Measurements from ENCODE around the gene AHNAK.
"Not testable (repeated sequence)": the region's sequence is repeated elsewhere in the genome, so short reads cannot be mapped to it uniquely, and the experiment has no call there.

The AHNAK gene

GRCh38 chr11:62546244-62546928 is at the start of gene AHNAK:
AHNAK (minus strand) TSS chr11:62546806; CDS start chr11:62536098, 10,708 bp downstream.
- Histone ChIP-seq H3K9ac (ENCODE audit: low read length) (peak within 1 kb of the TSS; percentile 98), H3K36me3 (ENCODE audit: control insufficient read depth, insufficient read depth, low read length) (no peaks in the 10 kb centered on the region), H3K4me3 (ENCODE audit: low read length) (peak within 1 kb of the TSS; percentile 95), H3K9me3 (ENCODE audit: control insufficient read depth, low read length) (no peaks in the 10 kb centered on the region), H3K4me1 (ENCODE audit: control insufficient read depth, insufficient read depth, low read length) (peaks cover 71% of the 10 kb centered on the region), H3K27me3 (ENCODE audit: control insufficient read depth, insufficient read depth, low read length) (no peaks in the 10 kb centered on the region)

- no peak overlapping the region for H3K9ac ChIP-seq (ENCODE audit: low read length)
- H3K4me3 ChIP-seq (ENCODE audit: low read length): no peak overlapping the region
- H3K27me3 ChIP-seq (ENCODE audit: control insufficient read depth, insufficient read depth, low read length): no peaks in the 10 kb centered on the region
- H3K4me1 ChIP-seq (ENCODE audit: control insufficient read depth, insufficient read depth, low read length): peaks cover 31% of the 10 kb centered on the region
- H3K9me3 ChIP-seq (ENCODE audit: control insufficient read depth, low read length): no peaks in the 10 kb centered on the region
- H3K36me3 ChIP-seq (ENCODE audit: control insufficient read depth, insufficient read depth, low read length): peaks cover 21% of the 10 kb centered on the region
Measured at GRCh38 chr11:62595124-62595523, 48.5 kb upstream of the AHNAK start.

- no peaks in the 10 kb centered on the region for H3K9me3 ChIP-seq (ENCODE audit: control insufficient read depth, low read length)
- peaks cover 22% of the 10 kb centered on the region for H3K4me1 ChIP-seq (ENCODE audit: control insufficient read depth, insufficient read depth, low read length)
- H3K4me3 ChIP-seq (ENCODE audit: low read length): no peak overlapping the region
- peaks cover 21% of the 10 kb centered on the region for H3K36me3 ChIP-seq (ENCODE audit: control insufficient read depth, insufficient read depth, low read length)
- no peak overlapping the region for H3K9ac ChIP-seq (ENCODE audit: low read length)
- no peaks in the 10 kb centered on the region for H3K27me3 ChIP-seq (ENCODE audit: control insufficient read depth, insufficient read depth, low read length)
Measured at GRCh38 chr11:62593434-62594044, 46.9 kb upstream of the AHNAK start.

- H3K9ac ChIP-seq (ENCODE audit: low read length): no peak overlapping the region
- H3K9me3 ChIP-seq (ENCODE audit: control insufficient read depth, low read length): no peaks in the 10 kb centered on the region
- H3K4me3 ChIP-seq (ENCODE audit: low read length): no peak overlapping the region
- H3K27me3 ChIP-seq (ENCODE audit: control insufficient read depth, insufficient read depth, low read length): no peaks in the 10 kb centered on the region
- peaks cover 22% of the 10 kb centered on the region for H3K4me1 ChIP-seq (ENCODE audit: control insufficient read depth, insufficient read depth, low read length)
- H3K36me3 ChIP-seq (ENCODE audit: control insufficient read depth, insufficient read depth, low read length): peaks cover 18% of the 10 kb centered on the region
Measured at GRCh38 chr11:62592989-62593421, 46.4 kb upstream of the AHNAK start.

- Histone ChIP-seq H3K27me3 (ENCODE audit: control insufficient read depth, insufficient read depth, low read length) (no peaks in the 10 kb centered on the region), H3K9ac (ENCODE audit: low read length) (peak overlapping the region; percentile 87), H3K4me1 (ENCODE audit: control insufficient read depth, insufficient read depth, low read length) (peaks cover 22% of the 10 kb centered on the region), H3K4me3 (ENCODE audit: low read length) (peak overlapping the region; percentile 56), H3K36me3 (ENCODE audit: control insufficient read depth, insufficient read depth, low read length) (peaks cover 16% of the 10 kb centered on the region), H3K9me3 (ENCODE audit: control insufficient read depth, low read length) (no peaks in the 10 kb centered on the region)
Measured at GRCh38 chr11:62592146-62592815, 45.7 kb upstream of the AHNAK start.

- Histone ChIP-seq H3K27me3 (ENCODE audit: control insufficient read depth, insufficient read depth, low read length) (no peaks in the 10 kb centered on the region), H3K4me3 (ENCODE audit: low read length) (peak within 1 kb of the TSS; percentile 56), H3K9me3 (ENCODE audit: control insufficient read depth, low read length) (no peaks in the 10 kb centered on the region), H3K4me1 (ENCODE audit: control insufficient read depth, insufficient read depth, low read length) (peaks cover 22% of the 10 kb centered on the region), H3K36me3 (ENCODE audit: control insufficient read depth, insufficient read depth, low read length) (peaks cover 15% of the 10 kb centered on the region), H3K9ac (ENCODE audit: low read length) (peak within 1 kb of the TSS; percentile 87)
Measured at GRCh38 chr11:62591448-62592145, 45.0 kb upstream of the AHNAK start, which contains the start of gene TUT1. TUT1 (minus strand) TSS chr11:62591523; CDS start chr11:62591485, 38 bp downstream.

- no peaks in the 10 kb centered on the region for H3K27me3 ChIP-seq (ENCODE audit: control insufficient read depth, insufficient read depth, low read length)
- no peaks in the 10 kb centered on the region for H3K9me3 ChIP-seq (ENCODE audit: control insufficient read depth, low read length)
- H3K9ac ChIP-seq (ENCODE audit: low read length): no peak overlapping the region
- peaks cover 22% of the 10 kb centered on the region for H3K4me1 ChIP-seq (ENCODE audit: control insufficient read depth, insufficient read depth, low read length)
- no peak overlapping the region for H3K4me3 ChIP-seq (ENCODE audit: low read length)
- peaks cover 13% of the 10 kb centered on the region for H3K36me3 ChIP-seq (ENCODE audit: control insufficient read depth, insufficient read depth, low read length)
Measured at GRCh38 chr11:62588966-62589637, 42.5 kb upstream of the AHNAK start.

GRCh38 chr11:62585356-62585755 is 38.8 kb upstream of the AHNAK start:
- not testable (repeated sequence) for H3K9ac ChIP-seq (ENCODE audit: low read length); H3K4me1 ChIP-seq (ENCODE audit: control insufficient read depth, insufficient read depth, low read length); H3K4me3 ChIP-seq (ENCODE audit: low read length); H3K9me3 ChIP-seq (ENCODE audit: control insufficient read depth, low read length); H3K27me3 ChIP-seq (ENCODE audit: control insufficient read depth, insufficient read depth, low read length)
- peaks cover 13% of the 10 kb centered on the region for H3K36me3 ChIP-seq (ENCODE audit: control insufficient read depth, insufficient read depth, low read length)

- H3K4me1 ChIP-seq (ENCODE audit: control insufficient read depth, insufficient read depth, low read length); H3K27me3 ChIP-seq (ENCODE audit: control insufficient read depth, insufficient read depth, low read length); H3K4me3 ChIP-seq (ENCODE audit: low read length); H3K9ac ChIP-seq (ENCODE audit: low read length); H3K9me3 ChIP-seq (ENCODE audit: control insufficient read depth, low read length): not testable (repeated sequence)
- H3K36me3 ChIP-seq (ENCODE audit: control insufficient read depth, insufficient read depth, low read length): peaks cover 12% of the 10 kb centered on the region
Measured at GRCh38 chr11:62581735-62582134, 35.1 kb upstream of the AHNAK start.

- Histone ChIP-seq H3K9ac (ENCODE audit: low read length) (no peak overlapping the region), H3K4me3 (ENCODE audit: low read length) (no peak overlapping the region), H3K36me3 (ENCODE audit: control insufficient read depth, insufficient read depth, low read length) (peaks cover 12% of the 10 kb centered on the region), H3K27me3 (ENCODE audit: control insufficient read depth, insufficient read depth, low read length) (no peaks in the 10 kb centered on the region), H3K9me3 (ENCODE audit: control insufficient read depth, low read length) (no peaks in the 10 kb centered on the region), H3K4me1 (ENCODE audit: control insufficient read depth, insufficient read depth, low read length) (peaks cover 14% of the 10 kb centered on the region)
Measured at GRCh38 chr11:62580959-62581715, 34.5 kb upstream of the AHNAK start.

- no peaks in the 10 kb centered on the region for H3K27me3 ChIP-seq (ENCODE audit: control insufficient read depth, insufficient read depth, low read length)
- peaks cover 31% of the 10 kb centered on the region for H3K4me1 ChIP-seq (ENCODE audit: control insufficient read depth, insufficient read depth, low read length)
- no peak overlapping the region for H3K9ac ChIP-seq (ENCODE audit: low read length)
- peaks cover 8% of the 10 kb centered on the region for H3K36me3 ChIP-seq (ENCODE audit: control insufficient read depth, insufficient read depth, low read length)
- H3K4me3 ChIP-seq (ENCODE audit: low read length): no peak overlapping the region
- H3K9me3 ChIP-seq (ENCODE audit: control insufficient read depth, low read length): no peaks in the 10 kb centered on the region
Measured at GRCh38 chr11:62579252-62579651, 32.6 kb upstream of the AHNAK start.

Data from mucosa of stomach (tissue), 1 donor.